Stimulated activated naive CD8-positive, alpha-beta T cell treated with anti-CD3 and anti-CD28 coated beads, Interleukin-15, Interleukin-2, amounts not matched to agents 100 ng/mL and 50 ng/mL, for 24 hours (primary cell): Measurements from ENCODE around the gene ADA.
A peak's percentile ranks its signal among the peaks of the same experiment; 100 is the strongest.
"Not testable (repeated sequence)": the region's sequence is repeated elsewhere in the genome, so short reads cannot be mapped to it uniquely, and the experiment has no call there.

Source experiments
- H3K27ac Mint-ChIP-seq: one replicate; pipeline ENCODE4 v1.8.0; 2021; ENCODE audit warnings: mild to moderate bottlenecking, mixed read lengths
- H3K27me3 Mint-ChIP-seq: one replicate; pipeline ENCODE4 v1.8.0; 2021; ENCODE audit warnings: mixed read lengths
- H3K36me3 Mint-ChIP-seq: one replicate; pipeline ENCODE4 v1.8.0; 2021; ENCODE audit warnings: low read depth, mixed read lengths
- H3K4me1 Mint-ChIP-seq: one replicate; pipeline ENCODE4 v1.8.0; 2021; ENCODE audit warnings: low read depth, mixed read lengths
- H3K4me3 Mint-ChIP-seq: one replicate; pipeline ENCODE4 v1.8.0; 2021; ENCODE audit warnings: mild to moderate bottlenecking, mixed read lengths
- H3K9me3 Mint-ChIP-seq: one replicate; pipeline ENCODE4 v1.8.0; 2021; ENCODE audit warnings: mixed read lengths

ADA gene

GRCh38 chr20:44596876-44597275 lies 54.6 kb downstream of the ADA start:
- H3K4me1 Mint-ChIP-seq, result peaks cover 58% of the 10 kb centered on the region
- no peaks in the 10 kb centered on the region for H3K9me3 Mint-ChIP-seq
- H3K4me3 Mint-ChIP-seq, result no peak overlapping the region
- H3K36me3 Mint-ChIP-seq, result no peaks in the 10 kb centered on the region
- peak overlapping the region; percentile 58 for H3K27ac Mint-ChIP-seq
- H3K27me3 Mint-ChIP-seq, result no peaks in the 10 kb centered on the region

- peaks cover 53% of the 10 kb centered on the region for H3K4me1 Mint-ChIP-seq
- H3K4me3 Mint-ChIP-seq, result no peak overlapping the region
- no peak overlapping the region for H3K27ac Mint-ChIP-seq
- no peaks in the 10 kb centered on the region for H3K27me3 Mint-ChIP-seq
- H3K9me3 Mint-ChIP-seq, result no peaks in the 10 kb centered on the region
- no peaks in the 10 kb centered on the region for H3K36me3 Mint-ChIP-seq
Measured at GRCh38 chr20:44596010-44596409, 55.5 kb downstream of the ADA start.

- Mint-ChIP-seq H3K4me1 (peaks cover 41% of the 10 kb centered on the region), H3K4me3 (no peak overlapping the region), H3K27ac (peak overlapping the region; percentile 83), H3K27me3 (no peaks in the 10 kb centered on the region), H3K36me3 (no peaks in the 10 kb centered on the region), H3K9me3 (no peaks in the 10 kb centered on the region)
Measured at GRCh38 chr20:44594730-44595129, 56.8 kb downstream of the ADA start.

- Mint-ChIP-seq H3K27me3 (no peaks in the 10 kb centered on the region), H3K27ac (peak overlapping the region; percentile 12), H3K36me3 (no peaks in the 10 kb centered on the region), H3K4me3 (no peak overlapping the region), H3K9me3 (no peaks in the 10 kb centered on the region), H3K4me1 (peaks cover 35% of the 10 kb centered on the region)
Measured at GRCh38 chr20:44593751-44594150, 57.7 kb downstream of the ADA start.

- Mint-ChIP-seq H3K9me3 (no peaks in the 10 kb centered on the region), H3K36me3 (no peaks in the 10 kb centered on the region), H3K27me3 (no peaks in the 10 kb centered on the region), H3K4me3 (no peak overlapping the region), H3K27ac (no peak overlapping the region), H3K4me1 (peaks cover 29% of the 10 kb centered on the region)
Measured at GRCh38 chr20:44592366-44592765, 59.1 kb downstream of the ADA start.

- no peaks in the 10 kb centered on the region for H3K9me3 Mint-ChIP-seq
- no peak overlapping the region for H3K4me3 Mint-ChIP-seq
- H3K4me1 Mint-ChIP-seq, result peaks cover 26% of the 10 kb centered on the region
Measured at GRCh38 chr20:44590980-44591778, 60.3 kb downstream of the ADA start.

GRCh38 chr20:44589537-44589936 lies 62.0 kb downstream of the ADA start:
- Mint-ChIP-seq H3K27me3 (no peaks in the 10 kb centered on the region), H3K4me1 (peaks cover 29% of the 10 kb centered on the region), H3K27ac (no peak overlapping the region), H3K4me3 (no peak overlapping the region), H3K9me3 (no peaks in the 10 kb centered on the region), H3K36me3 (no peaks in the 10 kb centered on the region)

More at GRCh38 chr20:44590980-44591778, 60.3 kb downstream of the ADA start:
- H3K36me3 Mint-ChIP-seq, result no peaks in the 10 kb centered on the region
- no peaks in the 10 kb centered on the region for H3K27me3 Mint-ChIP-seq
- H3K27ac Mint-ChIP-seq, result peak overlapping the region; percentile 11

GRCh38 chr20:44588321-44588720 lies 63.2 kb downstream of the ADA start:
- H3K27ac Mint-ChIP-seq, H3K27me3 Mint-ChIP-seq, H3K36me3 Mint-ChIP-seq, H3K9me3 Mint-ChIP-seq, H3K4me3 Mint-ChIP-seq: not testable (repeated sequence)
- peaks cover 28% of the 10 kb centered on the region for H3K4me1 Mint-ChIP-seq

GRCh38 chr20:44587035-44587980 lies 64.2 kb downstream of the ADA start:
- Mint-ChIP-seq H3K4me3 (peak overlapping the region; percentile 20), H3K9me3 (no peaks in the 10 kb centered on the region), H3K27ac (peak overlapping the region; percentile 65), H3K36me3 (no peaks in the 10 kb centered on the region), H3K4me1 (peaks cover 28% of the 10 kb centered on the region), H3K27me3 (no peaks in the 10 kb centered on the region)

- no peaks in the 10 kb centered on the region for H3K27me3 Mint-ChIP-seq
- H3K27ac Mint-ChIP-seq, result no peak overlapping the region
- H3K4me3 Mint-ChIP-seq, result peak overlapping the region; percentile 9
- H3K4me1 Mint-ChIP-seq, result peaks cover 36% of the 10 kb centered on the region
- no peaks in the 10 kb centered on the region for H3K9me3 Mint-ChIP-seq
- no peaks in the 10 kb centered on the region for H3K36me3 Mint-ChIP-seq
Measured at GRCh38 chr20:44586289-44586911, 65.1 kb downstream of the ADA start.

GRCh38 chr20:44585057-44585963 lies 66.2 kb downstream of the ADA start:
- Mint-ChIP-seq H3K36me3 (no peaks in the 10 kb centered on the region), H3K27ac (peak overlapping the region; percentile 73), H3K4me3 (peak overlapping the region; percentile 69), H3K9me3 (no peaks in the 10 kb centered on the region), H3K4me1 (peaks cover 45% of the 10 kb centered on the region), H3K27me3 (no peaks in the 10 kb centered on the region)

GRCh38 chr20:44584162-44584561 lies 67.3 kb downstream of the ADA start:
- peak overlapping the region; percentile 56 for H3K4me3 Mint-ChIP-seq
- peak overlapping the region; percentile 50 for H3K27ac Mint-ChIP-seq
- no peaks in the 10 kb centered on the region for H3K9me3 Mint-ChIP-seq
- H3K36me3 Mint-ChIP-seq, result no peaks in the 10 kb centered on the region
- no peaks in the 10 kb centered on the region for H3K27me3 Mint-ChIP-seq
- peaks cover 45% of the 10 kb centered on the region for H3K4me1 Mint-ChIP-seq

- Mint-ChIP-seq H3K4me3 (peak overlapping the region; percentile 56), H3K27me3 (no peaks in the 10 kb centered on the region), H3K27ac (peak overlapping the region; percentile 10), H3K9me3 (no peaks in the 10 kb centered on the region), H3K4me1 (peaks cover 48% of the 10 kb centered on the region), H3K36me3 (no peaks in the 10 kb centered on the region)
Measured at GRCh38 chr20:44583157-44583556, 68.3 kb downstream of the ADA start.
